K562 (cell line): ENCODE measurements around the gene PKD1. TPM values are rescaled to one million over a fixed set of nuclear protein-coding genes. Genes with fewer than 3 reads are reported as not detected.

Source experiments
- ATAC-seq: fragments of 200-7000 bp; cut with Tn5 transposase; 3 replicates; pipeline ENCODE4 v1.9.1; 2020; ENCODE audit warnings: moderate library complexity
- BruUV-seq: library from RNA; stranded (reverse); fragments of 400-500 nt; replicated peaks from 2 replicates; lab custom pipeline; 2021; lab: Mats Ljungman, UMichigan
- CTCF ChIA-PET: fragments of 300-600 bp; formaldehyde crosslinking; extraction: SDS; loops from one replicate; lab custom pipeline; 2021; ENCODE audit warnings: low intra/inter-chr PET ratio; lab: Yijun Ruan, JAX
- POLR2A ChIA-PET: fragments of 300-600, 350-650 bp; sonication (Branson Sonifier 250); formaldehyde crosslinking; extraction: SDS; loops from one replicate; lab custom pipeline; 2021; ENCODE audit warnings: antibody characterized with exemption, inconsistent platforms; lab: Yijun Ruan, JAX
- DNase-seq, 4 experiments: peaks; one replicate each; pipeline versions ENCODE4 v3.0.0 to v3.0.0-alpha.2; 2011 to 2018; ENCODE audit warnings: low spot score in 3 of 4, mixed read lengths in 3 of 4; ENCODE audit errors: extremely low read depth in 1 of 4
- FAIRE-seq: peaks from 2 replicates; lab custom pipeline; 2011; peaks lifted over from hg19 to GRCh38; lab: Jason Lieb, UNC
- H2AFZ ChIP-seq: 2 replicates; pipeline ENCODE4 v1.6.0; 2011; ENCODE audit warnings: low read depth, low read length, control low read depth, inconsistent platforms
- H3K27ac ChIP-seq: fragments of 200-600 bp; 3 replicates; pipeline ENCODE4 v1.8.0; 2011; ENCODE audit warnings: low read depth, mild to moderate bottlenecking, control low read depth, inconsistent platforms, low read length, moderate library complexity, mixed read lengths; ENCODE audit errors: extremely low read depth
- H3K27me3 ChIP-seq, 2 experiments: fragments of 300-600 bp in 1 of 2; 2 replicates in 1 of 2; 3 replicates in 1 of 2; pipeline versions ENCODE4 v1.6.0 to v1.8.0; 2011; ENCODE audit warnings: inconsistent platforms in 2 of 2, low read length in 2 of 2, mild to moderate bottlenecking in 1 of 2, mixed read lengths in 1 of 2, moderate library complexity in 1 of 2; ENCODE audit not compliant: control insufficient read depth in 2 of 2, insufficient read depth in 2 of 2
- H3K36me3 ChIP-seq: fragments of 300-600 bp; 3 replicates; pipeline ENCODE4 v1.8.0; 2011; ENCODE audit warnings: mild to moderate bottlenecking, low read length, inconsistent platforms; ENCODE audit not compliant: control insufficient read depth, insufficient read depth
- H3K4me1 ChIP-seq, 2 experiments: fragments of 200-600 bp in 1 of 2; replicated peaks in 1 of 2; 2 replicates in 1 of 2; 3 replicates in 1 of 2; pipeline versions ENCODE4 v1.5.1 to v1.8.0; 2011; ENCODE audit warnings: inconsistent platforms in 2 of 2, low read length in 2 of 2, mild to moderate bottlenecking in 1 of 2, mixed read lengths in 1 of 2, moderate library complexity in 1 of 2; ENCODE audit not compliant: control insufficient read depth in 2 of 2, insufficient read depth in 2 of 2
- H3K4me2 ChIP-seq: 2 replicates; pipeline ENCODE4 v1.6.1; 2011; ENCODE audit warnings: low read length, control low read depth, inconsistent platforms, mixed read lengths; ENCODE audit not compliant: insufficient read depth
- H3K4me3 ChIP-seq: fragments of 200-600 bp; sonication (generic), shearing (Covaris generic); 2 replicates; pipeline ENCODE4 v1.5.1; 2016; ENCODE audit warnings: control low read depth, inconsistent platforms
- H3K79me2 ChIP-seq: fragments of 200-600 bp; 3 replicates; pipeline ENCODE4 v1.8.0; 2011; ENCODE audit warnings: low read length, inconsistent platforms; ENCODE audit not compliant: control insufficient read depth, insufficient read depth
- H3K9ac ChIP-seq, 2 experiments: 2 replicates each; pipeline versions ENCODE4 v1.6.0 to v1.6.1; 2011; ENCODE audit warnings: low read depth in 2 of 2, low read length in 2 of 2, control low read depth in 1 of 2, inconsistent platforms in 1 of 2, mild to moderate bottlenecking in 1 of 2, mixed read lengths in 1 of 2; ENCODE audit not compliant: insufficient read depth in 1 of 2
- H3K9me1 ChIP-seq: one replicate; pipeline ENCODE4 v1.6.0; 2011; ENCODE audit warnings: inconsistent platforms, mild to moderate bottlenecking, low read length, moderate library complexity; ENCODE audit not compliant: control insufficient read depth, insufficient read depth
- H3K9me3 ChIP-seq: replicated peaks from 2 replicates; pipeline ENCODE4 v1.5.1; 2011; ENCODE audit warnings: low read depth, low read length, inconsistent platforms; ENCODE audit not compliant: control insufficient read depth, insufficient read depth
- H4K20me1 ChIP-seq: replicated peaks from 2 replicates; pipeline ENCODE4 v1.6.1; 2011; ENCODE audit warnings: low read length, inconsistent platforms, mixed read lengths; ENCODE audit not compliant: control insufficient read depth, insufficient read depth
- MTA2 ChIP-seq: fragments of 450-650 bp; IDR thresholded peaks from 2 replicates; pipeline ENCODE4 v1.6.1; 2016; ENCODE audit warnings: low read depth
- POLR2G ChIP-seq: fragments of 200-400 bp; formaldehyde crosslinking; IDR thresholded peaks from 2 replicates; pipeline ENCODE4 v1.6.1; 2017; ENCODE audit warnings: low read depth, mild to moderate bottlenecking, antibody characterized with exemption, low read length, moderate library complexity
- SLC30A9 ChIP-seq: fragments of 250-450 bp; sonication (Bioruptor Pico); IDR thresholded peaks from 2 replicates; pipeline ENCODE4 v1.8.0; 2022; ENCODE audit warnings: mild to moderate bottlenecking, moderate library complexity
- ZNF324 ChIP-seq: fragments of 250-450 bp; sonication (Bioruptor Pico); IDR thresholded peaks from 2 replicates; pipeline ENCODE4 v1.4.0; 2020; ENCODE audit warnings: mild to moderate bottlenecking
- WGBS: fragments of 100-300 bp; shearing (Covaris generic); methylation state at CpG from one replicate; pipeline ENCODE4 v1.1.6; 2016; ENCODE audit warnings: low coverage, mixed read lengths; ENCODE audit not compliant: insufficient coverage; ENCODE audit errors: missing lambda C conversion rate; 5-methylcytosine and 5-hydroxymethylcytosine counted together
- in situ Hi-C: fragments of 300-500 bp; cut with MboI; formaldehyde crosslinking; loops from 4 replicates; pipeline ENCODE4 v1.15.0; 2018; ENCODE audit warnings: inconsistent platforms, mixed read lengths
- intact Hi-C: fragments of 100-400 bp; cut with micrococcal nuclease; formaldehyde crosslinking; loops from 2 replicates; pipeline ENCODE4 v1.14.2; 2022
- polyA plus RNA-seq, 8 experiments: library from polyadenylated mRNA; depleted of rRNA in 4 of 8; stranded (reverse) in 5 of 8; unstranded in 3 of 8; fragments of >200 nt; fragmentation: Nextera tagmentation in 2 of 8; fragmentation: Illumina TruSeq in 1 of 8; extraction: Ambion mirVana in 2 of 8; extraction: Trizol in 1 of 8; gene quantifications; 2 replicates each; pipeline versions ENCODE4 v1.2.1 to v1.2.3, GENCODE V29; 2011 to 2014; ENCODE audit warnings: inconsistent platforms in 1 of 8, missing spikeins in 1 of 8
- total RNA-seq, 7 experiments: library from RNA; depleted of rRNA in 6 of 7; stranded (reverse); fragments of >200 nt in 6 of 7; fragmentation: Illumina TruSeq in 2 of 7; extraction: Trizol in 2 of 7; gene quantifications; 2 replicates each; pipeline versions ENCODE4 v1.2.1 to v1.2.3, GENCODE V29; 2011 to 2021; ENCODE audit warnings: low replicate concordance in 1 of 7

PKD1 gene
- total and polyA plus RNA-seq, 9 of the 15 experiments (the other 6 are each of a cell fraction or from before 2014, with no cell fraction given): 0.23 to 93.5 (median 12.6) TPM

- FAIRE-seq (no peak), DNase-seq (no peak), ATAC-seq (no peak)
- Histone ChIP-seq H3K27me3 (no peaks in the 10 kb centered on the region), H3K27ac (no peak overlapping the region), H3K4me2 (no peak overlapping the region), H3K36me3 (peaks cover 49% of the 10 kb centered on the region; the same call in 1 of the 3 replicates), H3K4me1 (peaks cover 0 to 36% of the 10 kb centered on the region in 2 experiments; a peak in 2 of 5 replicates), H3K4me3 (no peak overlapping the region), H2AFZ (no peak overlapping the region), H3K9me3 (no peaks in the 10 kb centered on the region), H4K20me1 (no peaks in the 10 kb centered on the region), H3K9ac (no peak overlapping the region; a peak in 1 of 4 replicates), H3K79me2 (no peaks in the 10 kb centered on the region), H3K9me1 (no peaks in the 10 kb centered on the region)
- intact Hi-C loops (no loop called here), in situ Hi-C loops (loop anchor here (10.0 kb wide), 1 partner anchor 63 kb away; the partner anchor contains the start of gene RAB26)
- no TSS peak for BruUV-seq
- TF ChIP-seq POLR2G (peak; percentile 37; the same call in 1 of the 2 replicates), MTA2 (no peak), ZNF324 (CRISPR knock-in tag) (no peak), SLC30A9 (CRISPR knock-in tag) (no peak)
- ChIA-PET POLR2A (interaction anchor here (2.5 kb wide), 1 partner anchor 10 kb away, joined by 10 read pairs; no protein-coding TSS in a partner anchor), CTCF (no interaction called here)
- WGBS: 88% methylated on average over 28 of the region's 35 CpGs
These were observed 54.3 kb downstream of the PKD1 start for GRCh38 chr16:2081201-2082084.
